GM23248 (cell line): Measurements from ENCODE around the gene SP2. TPM values are rescaled to one million over a fixed set of nuclear protein-coding genes. Genes with fewer than 3 reads are reported as not detected.

Source experiments
- DNase-seq: peaks from one replicate; pipeline ENCODE4 v3.0.0-alpha.2; 2015
- H2AFZ ChIP-seq: fragments of 200-600 bp; sonication (generic); 2 replicates; pipeline ENCODE4 v1.6.1; 2016; ENCODE audit warnings: antibody characterized with exemption
- H3F3A ChIP-seq: fragments of 200-600 bp; sonication (generic); 2 replicates; pipeline ENCODE4 v1.6.1; 2016; ENCODE audit warnings: mild to moderate bottlenecking, antibody characterized with exemption, mixed run types; ENCODE audit not compliant: insufficient read depth
- H3K27ac ChIP-seq: fragments of 200-600 bp; sonication (generic); 2 replicates; pipeline ENCODE4 v1.5.1; 2016; ENCODE audit warnings: mild to moderate bottlenecking
- H3K27me3 ChIP-seq: fragments of 200-600 bp; sonication (generic); replicated peaks from 2 replicates; pipeline ENCODE4 v1.6.1; 2016; ENCODE audit warnings: mild to moderate bottlenecking; ENCODE audit not compliant: insufficient read depth
- H3K36me3 ChIP-seq: fragments of 200-600 bp; sonication (generic); 2 replicates; pipeline ENCODE4 v1.6.1; 2016; ENCODE audit warnings: low read depth, mild to moderate bottlenecking
- H3K4me1 ChIP-seq: fragments of 200-600 bp; sonication (generic); 2 replicates; pipeline ENCODE4 v1.6.1; 2016; ENCODE audit warnings: mild to moderate bottlenecking; ENCODE audit not compliant: insufficient read depth
- H3K4me2 ChIP-seq: fragments of 200-600 bp; sonication (generic); one replicate; pipeline ENCODE4 v1.6.1; 2016; ENCODE audit warnings: mild to moderate bottlenecking; ENCODE audit not compliant: unreplicated experiment
- H3K4me3 ChIP-seq: fragments of 200-600 bp; sonication (generic); 2 replicates; pipeline ENCODE4 v1.5.1; 2016; ENCODE audit warnings: mild to moderate bottlenecking
- H3K79me2 ChIP-seq: fragments of 200-600 bp; sonication (generic); 2 replicates; pipeline ENCODE4 v1.6.1; 2016; ENCODE audit warnings: mild to moderate bottlenecking; ENCODE audit not compliant: insufficient read depth
- H3K9ac ChIP-seq: fragments of 200-600 bp; sonication (generic); 2 replicates; pipeline ENCODE4 v1.6.1; 2016; ENCODE audit warnings: mild to moderate bottlenecking
- H3K9me2 ChIP-seq: fragments of 200-600 bp; sonication (generic); 2 replicates; pipeline ENCODE4 v1.6.1; 2016; ENCODE audit warnings: mixed run types, mild to moderate bottlenecking, moderate library complexity; ENCODE audit not compliant: insufficient read depth
- H3K9me3 ChIP-seq: fragments of 200-600 bp; sonication (generic); one replicate; pipeline ENCODE4 v1.6.1; 2017; ENCODE audit warnings: low read depth
- H4K20me1 ChIP-seq: fragments of 200-600 bp; sonication (generic); 2 replicates; pipeline ENCODE4 v1.6.0; 2016; ENCODE audit not compliant: insufficient read depth
- EZH2 ChIP-seq: fragments of 200-600 bp; sonication (generic); IDR thresholded peaks from 2 replicates; pipeline ENCODE4 v1.6.1; 2018; ENCODE audit warnings: antibody characterized with exemption, mild to moderate bottlenecking; ENCODE audit not compliant: insufficient read depth, poor library complexity, severe bottlenecking
- EZH2phosphoT487 ChIP-seq: fragments of 200-600 bp; sonication (generic); IDR thresholded peaks from 2 replicates; pipeline ENCODE4 v1.6.1; 2018; ENCODE audit warnings: antibody characterized with exemption, moderate library complexity, mild to moderate bottlenecking, low read depth; ENCODE audit not compliant: insufficient read depth
- WGBS, 2 experiments: methylation state at CpG; one replicate each; pipeline ENCODE4 v1.1.6; 2015 to 2017; ENCODE audit warnings: low lambda C conversion rate in 2 of 2, low coverage in 1 of 2; ENCODE audit errors: missing lambda C conversion rate in 2 of 2; 5-methylcytosine and 5-hydroxymethylcytosine counted together
- in situ Hi-C: fragments of 300-500 bp; cut with MboI; formaldehyde crosslinking; loops from 2 replicates; pipeline ENCODE4 v1.15.0; 2020
- polyA plus RNA-seq: library from polyadenylated mRNA; unstranded; fragments of >200 nt; fragmentation: Nextera tagmentation; extraction: Ambion mirVana; gene quantifications from 2 replicates; pipeline ENCODE4 v1.2.1, GENCODE V29; 2016
- total RNA-seq: library from RNA; depleted of rRNA; stranded (reverse); fragments of >200 nt; shearing (Covaris generic); gene quantifications from 2 replicates; pipeline ENCODE4 v1.2.3, GENCODE V29; 2014

The SP2 gene
- total and polyA plus RNA-seq, 2 experiments from 2014 or later = 3.2 to 14.2 TPM

GRCh38 chr17:47850373-47850691, 45.7 kb upstream of the SP2 start:
- Histone ChIP-seq H3K27ac (no peak overlapping the region), H3K9ac (no peak overlapping the region), H3K4me1 (peaks cover under 1% of the 10 kb centered on the region; the same call in 1 of the 2 replicates), H3K4me2 (no peak overlapping the region), H3K36me3 (no peaks in the 10 kb centered on the region), H3K9me3 (no peaks in the 10 kb centered on the region), H3K4me3 (no peak overlapping the region), H4K20me1 (no peaks in the 10 kb centered on the region), H3F3A (no peaks in the 10 kb centered on the region), H2AFZ (peak overlapping the region; percentile 78), H3K79me2 (no peaks in the 10 kb centered on the region), H3K9me2 (no peaks in the 10 kb centered on the region), H3K27me3 (peaks cover 47% of the 10 kb centered on the region)
- DNase-seq = no peak
- 56 to 59% methylated on average over 9 of the region's 9 CpGs for WGBS, 2 experiments
- in situ Hi-C loops = no loop called here
- TF ChIP-seq EZH2phosphoT487 (no peak), EZH2 (no peak)

- DNase-seq = peak; percentile 89
- peaks cover 52% of the 10 kb centered on the region for H3K27me3 ChIP-seq
- H3F3A ChIP-seq = no peaks in the 10 kb centered on the region
- WGBS, 2 experiments = 14 to 16% methylated on average over 45 to 59 of the region's 71 CpGs
- TF ChIP-seq EZH2phosphoT487 (no peak), EZH2 (no peak)
- H3K27ac ChIP-seq = no peak within 1 kb of the TSS
- no peak within 1 kb of the TSS for H3K9ac ChIP-seq
- H3K4me2 ChIP-seq = peak within 1 kb of the TSS; percentile 39
- in situ Hi-C loops = no loop called here
- no peaks in the 10 kb centered on the region for H4K20me1 ChIP-seq
- H3K4me1 ChIP-seq = peaks cover 4% of the 10 kb centered on the region; the same call in 1 of the 2 replicates
- peak within 1 kb of the TSS; percentile 57 for H3K4me3 ChIP-seq
- no peaks in the 10 kb centered on the region for H3K9me2 ChIP-seq
- H3K9me3 ChIP-seq = no peaks in the 10 kb centered on the region
- peak within 1 kb of the TSS; percentile 78 for H2AFZ ChIP-seq
- H3K36me3 ChIP-seq = no peaks in the 10 kb centered on the region
- no peaks in the 10 kb centered on the region for H3K79me2 ChIP-seq
These were observed 45.1 kb upstream of the SP2 start, which contains the start of gene SP6 for GRCh38 chr17:47850692-47851573. SP6 (minus strand) TSS chr17:47851163; CDS start chr17:47848429, 2,734 bp downstream.

- no peaks in the 10 kb centered on the region for H3K9me3 ChIP-seq
- in situ Hi-C loops = no loop called here
- peaks cover 4% of the 10 kb centered on the region; the same call in 1 of the 2 replicates for H3K4me1 ChIP-seq
- no peak for DNase-seq
- H3K79me2 ChIP-seq = no peaks in the 10 kb centered on the region
- H2AFZ ChIP-seq = no peak overlapping the region
- H3K9ac ChIP-seq = no peak overlapping the region
- peaks cover 45% of the 10 kb centered on the region for H3K27me3 ChIP-seq
- H3K9me2 ChIP-seq = no peaks in the 10 kb centered on the region
- no peak overlapping the region for H3K27ac ChIP-seq
- H3K36me3 ChIP-seq = no peaks in the 10 kb centered on the region
- H3F3A ChIP-seq = no peaks in the 10 kb centered on the region
- H4K20me1 ChIP-seq = no peaks in the 10 kb centered on the region
- 32 to 36% methylated on average over 9 to 11 of the region's 11 CpGs for WGBS, 2 experiments
- TF ChIP-seq EZH2 = no peak
- TF ChIP-seq EZH2phosphoT487 = no peak
- no peak overlapping the region for H3K4me3 ChIP-seq
- H3K4me2 ChIP-seq = no peak overlapping the region
These were observed 44.3 kb upstream of the SP2 start for GRCh38 chr17:47851764-47852112.

DNA sequence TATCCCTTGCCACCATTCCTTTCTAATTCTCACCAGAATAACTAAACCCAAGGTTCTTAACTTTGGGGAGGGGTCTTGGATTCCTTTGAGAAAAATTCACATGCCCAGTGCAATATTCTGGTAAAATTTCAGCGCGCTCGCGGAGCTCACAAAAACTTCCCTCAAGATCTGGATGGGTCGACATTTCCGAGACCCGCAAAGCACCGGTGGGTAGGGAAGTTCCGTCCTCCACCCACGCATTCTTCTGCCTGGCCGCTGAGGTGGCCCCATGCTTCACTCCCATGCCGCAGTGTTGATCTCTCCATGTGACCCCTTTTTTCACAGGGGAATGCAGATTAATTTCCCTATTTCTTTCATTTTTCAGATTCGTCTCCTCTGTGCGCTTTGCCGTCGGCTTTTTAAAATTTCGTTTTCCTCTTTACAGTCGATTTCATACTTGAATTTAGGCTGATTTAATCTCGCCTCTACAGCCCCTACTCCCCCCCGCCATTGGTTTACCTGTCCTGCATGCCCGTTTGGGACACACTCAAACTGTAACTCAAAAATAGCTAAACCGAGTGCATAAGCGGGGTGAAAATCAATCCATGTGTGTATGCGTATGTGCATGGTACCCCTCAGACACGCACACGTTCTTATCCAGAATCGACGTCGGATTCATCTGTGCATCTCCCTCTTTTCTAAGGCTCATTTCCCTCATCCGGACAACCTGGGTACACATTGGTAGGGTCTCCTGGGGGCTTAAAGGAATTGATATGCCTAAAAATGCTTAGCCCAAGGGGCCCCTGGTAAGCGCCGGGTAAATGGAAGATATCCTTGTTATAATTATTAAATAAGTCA, 43.7 kb upstream of the SP2 start:
- no peaks in the 10 kb centered on the region for H3F3A ChIP-seq
- TF ChIP-seq EZH2 (peak; percentile 66), EZH2phosphoT487 (no peak)
- 31 to 36% methylated on average over 30 to 32 of the region's 32 CpGs for WGBS, 2 experiments
- no peak overlapping the region for H3K9ac ChIP-seq
- no peaks in the 10 kb centered on the region for H3K79me2 ChIP-seq
- no peak overlapping the region for H3K4me2 ChIP-seq
- no peak overlapping the region for H3K27ac ChIP-seq
- H3K4me1 ChIP-seq = peaks cover 4% of the 10 kb centered on the region; the same call in 1 of the 2 replicates
- H3K9me2 ChIP-seq = no peaks in the 10 kb centered on the region
- H3K27me3 ChIP-seq = peaks cover 39% of the 10 kb centered on the region
- H3K4me3 ChIP-seq = no peak overlapping the region
- no peak overlapping the region for H2AFZ ChIP-seq
- H4K20me1 ChIP-seq = no peaks in the 10 kb centered on the region
- peak; percentile 37 for DNase-seq
- in situ Hi-C loops = no loop called here
- H3K36me3 ChIP-seq = no peaks in the 10 kb centered on the region
- no peaks in the 10 kb centered on the region for H3K9me3 ChIP-seq
